Parathyroid adenoma (tissue), 2 donors: ENCODE data around the gene ASB13.

Source experiments
- H2AFZ ChIP-seq: fragments of 300-600 bp; sonication (generic); one replicate; pipeline ENCODE4 v1.7.0; 2017; ENCODE audit warnings: antibody characterized with exemption, mild to moderate bottlenecking
- H3K27ac ChIP-seq: fragments of 300-600 bp; sonication (generic); one replicate; pipeline ENCODE4 v1.7.0; 2017
- H3K27me3 ChIP-seq: fragments of 300-600 bp; sonication (generic); one replicate; pipeline ENCODE4 v1.7.0; 2017; ENCODE audit warnings: low read length; ENCODE audit not compliant: control insufficient read depth, insufficient read depth
- H3K36me3 ChIP-seq: fragments of 300-600 bp; sonication (generic); one replicate; pipeline ENCODE4 v1.7.0; 2017; ENCODE audit warnings: low read length; ENCODE audit not compliant: control insufficient read depth, insufficient read depth
- H3K4me1 ChIP-seq: fragments of 300-600 bp; sonication (generic); one replicate; pipeline ENCODE4 v1.7.0; 2017; ENCODE audit warnings: control low read depth
- H3K4me2 ChIP-seq: fragments of 300-600 bp; sonication (generic); one replicate; pipeline ENCODE4 v1.7.0; 2017; ENCODE audit warnings: low read length
- H3K4me3 ChIP-seq: fragments of 300-600 bp; sonication (generic); one replicate; pipeline ENCODE4 v1.7.0; 2017; ENCODE audit warnings: low read depth, low read length
- H3K79me2 ChIP-seq: fragments of 300-600 bp; sonication (generic); one replicate; pipeline ENCODE4 v1.7.0; 2017; ENCODE audit warnings: control low read depth
- H3K9ac ChIP-seq: fragments of 300-600 bp; sonication (generic); one replicate; pipeline ENCODE4 v1.7.0; 2017; ENCODE audit warnings: mild to moderate bottlenecking
- H3K9me3 ChIP-seq: fragments of 300-600 bp; sonication (generic); one replicate; pipeline ENCODE4 v1.7.0; 2017; ENCODE audit warnings: low read length; ENCODE audit not compliant: control insufficient read depth
- CTCF ChIP-seq: fragments of 300-600 bp; sonication (generic); IDR thresholded peaks from one replicate; pipeline ENCODE4 v1.7.0; 2017; ENCODE audit warnings: antibody characterized with exemption, mild to moderate bottlenecking
- donor health status: primary hyperparathyroidism.

Gene ASB13

GRCh38 chr10:5645375-5645774 is 21.0 kb downstream of the ASB13 start:
- Histone ChIP-seq H3K4me2 (no peak overlapping the region), H3K4me1 (no peaks in the 10 kb centered on the region), H3K27ac (no peak overlapping the region), H3K4me3 (no peak overlapping the region), H2AFZ (no peak overlapping the region), H3K27me3 (no peaks in the 10 kb centered on the region), H3K36me3 (no peaks in the 10 kb centered on the region), H3K9ac (no peak overlapping the region), H3K79me2 (no peaks in the 10 kb centered on the region), H3K9me3 (no peaks in the 10 kb centered on the region)
- TF ChIP-seq CTCF, result no peak

GRCh38 chr10:5644930-5645329 is 21.5 kb downstream of the ASB13 start:
- no peak overlapping the region for H2AFZ ChIP-seq
- H3K79me2 ChIP-seq, result no peaks in the 10 kb centered on the region
- H3K27me3 ChIP-seq, result no peaks in the 10 kb centered on the region
- H3K4me3 ChIP-seq, result no peak overlapping the region
- H3K9me3 ChIP-seq, result no peaks in the 10 kb centered on the region
- H3K4me2 ChIP-seq, result no peak overlapping the region
- no peak for TF ChIP-seq CTCF
- H3K36me3 ChIP-seq, result no peaks in the 10 kb centered on the region
- no peak overlapping the region for H3K9ac ChIP-seq
- no peaks in the 10 kb centered on the region for H3K4me1 ChIP-seq
- no peak overlapping the region for H3K27ac ChIP-seq

DNA sequence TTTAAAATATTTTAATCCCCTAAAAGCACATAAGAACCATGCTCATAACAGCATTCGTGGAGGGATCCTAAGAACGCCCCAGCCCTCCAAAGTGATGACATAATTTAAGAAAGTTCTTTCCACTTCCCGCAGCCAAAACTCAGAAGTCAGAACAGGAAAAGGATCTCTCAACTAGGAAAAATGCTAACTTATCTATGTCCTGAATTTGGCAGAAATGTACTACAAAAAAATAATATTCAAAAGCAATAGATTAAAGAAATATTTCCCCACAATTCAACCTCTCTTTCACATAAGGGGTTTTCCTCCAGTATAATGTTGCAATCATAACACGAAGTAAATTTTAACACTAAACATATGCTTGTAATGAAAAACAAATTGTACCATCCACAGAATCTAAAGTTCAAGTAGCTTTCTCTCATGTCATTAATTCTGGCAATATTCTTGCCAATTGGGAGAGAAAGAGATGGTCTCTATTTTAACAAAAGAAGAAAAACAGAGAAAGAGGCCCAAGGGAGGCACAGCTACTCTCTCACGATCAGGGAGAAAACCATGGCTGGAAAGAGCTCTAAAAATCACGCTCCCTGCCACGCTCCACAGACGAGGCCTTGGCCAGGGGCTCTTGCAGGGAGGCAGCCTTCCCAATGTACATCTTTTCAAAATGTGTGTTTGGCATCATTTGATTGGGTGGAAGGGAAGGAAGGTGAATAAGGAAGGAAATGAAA is 22.9 kb downstream of the ASB13 start:
- TF ChIP-seq CTCF, result no peak
- no peak overlapping the region for H3K4me3 ChIP-seq

DNA sequence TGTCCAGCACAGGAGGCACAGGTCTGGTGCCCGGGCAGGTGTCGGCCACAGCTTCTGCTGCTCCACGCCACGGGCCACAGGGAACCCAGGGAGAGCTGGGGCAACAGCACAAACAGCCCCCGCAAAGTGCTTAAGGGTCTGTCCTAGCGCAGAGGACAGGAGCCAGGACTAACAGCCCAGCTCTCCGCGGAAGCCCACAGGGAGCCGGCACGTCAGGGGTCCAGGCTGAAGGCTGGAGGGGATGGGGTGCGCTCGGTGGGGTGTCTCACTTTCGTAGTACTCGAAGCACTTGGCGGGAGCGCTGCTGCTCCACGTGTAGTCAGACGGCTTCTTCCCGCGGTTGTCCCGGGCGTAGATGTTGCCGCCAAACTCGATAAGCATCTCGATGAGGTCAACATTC is 24.9 kb downstream of the ASB13 start:
- no peaks in the 10 kb centered on the region for H3K36me3 ChIP-seq
- no peaks in the 10 kb centered on the region for H3K9me3 ChIP-seq
- H3K27me3 ChIP-seq, result no peaks in the 10 kb centered on the region
- H3K27ac ChIP-seq, result no peak overlapping the region
- no peak overlapping the region for H3K4me2 ChIP-seq
- no peak overlapping the region for H2AFZ ChIP-seq
- H3K4me1 ChIP-seq, result no peaks in the 10 kb centered on the region
- no peak overlapping the region for H3K9ac ChIP-seq
- no peak overlapping the region for H3K4me3 ChIP-seq
- no peaks in the 10 kb centered on the region for H3K79me2 ChIP-seq
- no peak for TF ChIP-seq CTCF

More for the DNA sequence above, 22.9 kb downstream of the ASB13 start:
- Histone ChIP-seq H3K27ac (no peak overlapping the region), H2AFZ (no peak overlapping the region), H3K9ac (no peak overlapping the region), H3K79me2 (no peaks in the 10 kb centered on the region), H3K27me3 (no peaks in the 10 kb centered on the region), H3K36me3 (no peaks in the 10 kb centered on the region), H3K9me3 (no peaks in the 10 kb centered on the region), H3K4me1 (no peaks in the 10 kb centered on the region), H3K4me2 (no peak overlapping the region)

DNA sequence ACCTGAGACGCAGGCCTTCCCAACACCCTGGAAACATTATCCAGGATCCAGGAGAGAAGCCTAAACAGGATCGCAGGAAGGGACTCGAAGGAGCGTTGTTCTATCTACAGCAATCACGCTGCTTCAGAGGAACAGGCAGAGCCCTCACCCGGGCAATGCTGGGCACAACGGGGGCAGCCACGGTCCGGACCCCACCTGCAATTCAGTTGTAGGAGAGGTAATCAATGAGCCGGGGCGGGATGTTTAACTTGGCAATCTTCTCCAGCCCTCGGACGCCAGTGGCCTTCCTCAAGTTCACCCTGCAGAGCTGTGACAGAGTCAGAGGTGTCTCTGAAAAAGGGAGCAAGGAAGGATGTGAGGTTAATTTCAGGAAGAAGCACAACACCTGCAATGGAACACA is 25.9 kb downstream of the ASB13 start:
- Histone ChIP-seq H3K36me3 (no peaks in the 10 kb centered on the region), H3K4me3 (no peak overlapping the region), H3K4me1 (no peaks in the 10 kb centered on the region), H2AFZ (no peak overlapping the region), H3K79me2 (no peaks in the 10 kb centered on the region), H3K9ac (no peak overlapping the region), H3K27me3 (no peaks in the 10 kb centered on the region), H3K9me3 (no peaks in the 10 kb centered on the region), H3K4me2 (no peak overlapping the region), H3K27ac (no peak overlapping the region)
- no peak for TF ChIP-seq CTCF
